ENCODE results near the gene CPNE4.

CPNE4 gene

DNA sequence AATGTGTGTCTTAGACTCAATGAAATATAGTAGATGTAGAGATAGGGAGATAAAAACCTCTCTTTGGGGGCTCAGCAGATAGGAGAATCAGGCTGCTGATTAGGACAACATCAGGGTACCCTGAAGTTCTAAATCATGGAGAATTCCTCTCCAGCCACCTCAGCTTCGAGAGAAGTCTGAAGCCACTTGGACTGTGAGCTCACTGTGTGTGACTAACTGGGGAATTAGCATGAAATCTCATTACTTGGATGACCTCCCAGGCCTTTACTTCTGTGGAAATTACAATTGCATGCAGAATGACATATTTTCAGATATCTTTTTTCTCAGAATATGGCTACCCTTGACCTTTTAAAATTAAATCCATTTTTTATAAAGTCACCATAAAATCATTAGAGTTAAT is 404.0 kb downstream of the CPNE4 start:
- TF ChIP-seq ZFX (IDR thresholded peaks at IDR 0.05): no peak
- TF ChIP-seq, protein P1, sequence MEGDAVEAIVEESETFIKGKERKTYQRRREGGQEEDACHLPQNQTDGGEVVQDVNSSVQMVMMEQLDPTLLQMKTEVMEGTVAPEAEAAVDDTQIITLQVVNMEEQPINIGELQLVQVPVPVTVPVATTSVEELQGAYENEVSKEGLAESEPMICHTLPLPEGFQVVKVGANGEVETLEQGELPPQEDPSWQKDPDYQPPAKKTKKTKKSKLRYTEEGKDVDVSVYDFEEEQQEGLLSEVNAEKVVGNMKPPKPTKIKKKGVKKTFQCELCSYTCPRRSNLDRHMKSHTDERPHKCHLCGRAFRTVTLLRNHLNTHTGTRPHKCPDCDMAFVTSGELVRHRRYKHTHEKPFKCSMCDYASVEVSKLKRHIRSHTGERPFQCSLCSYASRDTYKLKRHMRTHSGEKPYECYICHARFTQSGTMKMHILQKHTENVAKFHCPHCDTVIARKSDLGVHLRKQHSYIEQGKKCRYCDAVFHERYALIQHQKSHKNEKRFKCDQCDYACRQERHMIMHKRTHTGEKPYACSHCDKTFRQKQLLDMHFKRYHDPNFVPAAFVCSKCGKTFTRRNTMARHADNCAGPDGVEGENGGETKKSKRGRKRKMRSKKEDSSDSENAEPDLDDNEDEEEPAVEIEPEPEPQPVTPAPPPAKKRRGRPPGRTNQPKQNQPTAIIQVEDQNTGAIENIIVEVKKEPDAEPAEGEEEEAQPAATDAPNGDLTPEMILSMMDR (conservative IDR thresholded peaks at IDR 0.05): no peak
- no peak overlapping the region for H3K27ac ChIP-seq

DNA sequence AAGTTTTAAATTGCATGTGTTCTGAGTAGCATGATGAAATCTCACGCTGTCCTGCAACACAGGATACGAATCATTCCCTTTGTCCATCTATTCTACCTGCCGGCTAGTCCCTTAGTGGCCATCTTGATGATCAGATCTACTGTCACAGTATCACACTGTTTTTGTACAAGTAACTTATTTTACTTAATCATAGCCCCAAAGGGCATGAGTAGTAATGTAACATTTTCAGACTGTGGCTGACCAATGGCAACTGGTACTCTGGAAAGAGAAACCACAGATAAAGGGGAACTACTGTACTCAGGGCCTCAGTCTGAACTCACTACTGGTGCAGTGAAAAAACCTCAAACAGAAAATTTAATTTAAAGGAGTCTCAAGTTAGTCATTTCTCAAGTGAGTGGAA is 404.7 kb downstream of the CPNE4 start:
- no peak overlapping the region for H3K27ac ChIP-seq
- TF ChIP-seq, protein P1 (conservative IDR thresholded peaks at IDR 0.05): no peak
- TF ChIP-seq ZFX (IDR thresholded peaks at IDR 0.05): no peak

DNA sequence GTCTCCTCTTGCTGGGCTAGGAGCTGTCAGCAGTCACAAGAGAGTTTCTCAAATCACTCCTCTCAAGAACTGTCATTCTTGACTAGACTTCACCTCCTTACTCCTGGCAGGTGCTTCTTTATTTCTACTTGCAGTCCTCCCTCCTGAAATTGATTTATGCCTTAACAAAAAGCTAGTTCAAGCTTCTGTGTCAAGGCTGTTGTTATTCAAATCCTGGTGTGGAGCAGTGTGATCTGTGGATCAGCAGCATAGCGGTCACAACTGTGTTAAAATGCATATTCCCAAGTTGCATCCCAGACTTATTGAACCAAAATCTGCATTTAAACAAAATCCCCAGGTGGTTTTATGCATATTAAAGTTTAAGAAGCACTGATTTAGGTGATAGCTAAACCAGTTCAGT is 411.4 kb downstream of the CPNE4 start:
- no peak overlapping the region for H3K27ac ChIP-seq
- no peak for TF ChIP-seq ZFX (IDR thresholded peaks at IDR 0.05)
- TF ChIP-seq, protein P1 (conservative IDR thresholded peaks at IDR 0.05): no peak

DNA sequence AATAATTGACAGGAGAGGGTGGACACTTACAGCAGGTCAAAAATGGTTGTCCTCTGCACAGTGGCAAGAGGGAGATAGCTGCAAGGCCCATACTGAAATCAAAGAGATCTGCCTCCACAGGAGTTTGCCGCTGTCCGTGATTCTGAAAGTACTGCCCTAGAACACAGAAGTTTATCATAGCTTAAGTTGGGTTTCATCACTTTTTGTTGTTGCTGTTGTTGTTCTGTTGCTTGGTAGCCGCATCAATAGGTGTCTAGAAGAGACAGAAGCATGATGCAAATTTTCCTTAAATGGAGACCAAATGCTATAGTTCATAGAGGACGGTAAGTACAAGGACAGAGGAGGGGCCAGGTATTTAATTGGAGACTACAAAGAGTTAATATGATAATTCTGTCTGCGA is 412.1 kb downstream of the CPNE4 start:
- TF ChIP-seq ZFX (IDR thresholded peaks at IDR 0.05): no peak
- TF ChIP-seq, protein P1 (conservative IDR thresholded peaks at IDR 0.05): no peak
- no peak overlapping the region for H3K27ac ChIP-seq

DNA sequence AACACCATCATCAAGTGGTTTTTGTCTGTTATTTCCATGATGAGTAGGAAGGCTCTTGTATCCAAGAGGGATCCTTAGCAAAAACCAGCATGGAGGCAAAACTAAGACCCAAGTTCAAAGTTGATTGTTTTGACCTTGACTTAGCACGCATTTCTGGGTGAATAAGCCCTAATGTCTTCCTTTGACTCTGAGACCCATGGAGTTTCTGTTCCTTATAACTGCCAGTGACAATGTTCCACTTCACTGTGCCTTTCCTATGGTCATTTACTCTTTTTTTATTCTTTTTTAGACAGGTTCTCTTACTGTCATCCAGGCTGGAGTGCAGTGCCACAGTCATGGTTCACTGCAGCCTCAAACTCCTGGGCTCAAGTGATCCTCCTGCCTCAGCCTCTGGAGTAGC is 413.8 kb downstream of the CPNE4 start:
- TF ChIP-seq ZFX (IDR thresholded peaks at IDR 0.05): no peak
- TF ChIP-seq, protein P1 (conservative IDR thresholded peaks at IDR 0.05): no peak

DNA sequence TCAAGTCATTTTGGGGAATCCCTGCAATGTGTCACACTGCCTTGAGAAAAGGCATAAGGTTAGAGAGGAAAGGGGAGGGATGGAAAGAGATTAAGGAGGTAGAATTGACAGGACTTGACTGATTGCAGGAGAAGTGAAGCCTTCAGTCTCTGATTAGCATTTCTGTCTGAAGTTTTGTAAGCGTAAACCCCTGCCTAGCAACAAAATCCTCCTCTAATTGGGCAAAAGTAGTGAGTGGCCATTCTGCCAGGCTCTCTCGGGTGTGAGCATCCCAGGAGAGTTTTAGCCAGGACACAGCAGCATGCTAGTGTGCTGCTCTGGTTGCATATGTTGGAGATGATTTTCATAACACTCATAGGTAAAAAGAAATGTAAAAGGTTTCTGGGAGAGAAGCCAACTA is 415.0 kb downstream of the CPNE4 start:
- H3K27ac ChIP-seq: no peak overlapping the region
- TF ChIP-seq, protein P1 (conservative IDR thresholded peaks at IDR 0.05): no peak
- TF ChIP-seq ZFX (IDR thresholded peaks at IDR 0.05): no peak

More for the DNA sequence above, 413.8 kb downstream of the CPNE4 start:
- H3K27ac ChIP-seq: no peak overlapping the region

DNA sequence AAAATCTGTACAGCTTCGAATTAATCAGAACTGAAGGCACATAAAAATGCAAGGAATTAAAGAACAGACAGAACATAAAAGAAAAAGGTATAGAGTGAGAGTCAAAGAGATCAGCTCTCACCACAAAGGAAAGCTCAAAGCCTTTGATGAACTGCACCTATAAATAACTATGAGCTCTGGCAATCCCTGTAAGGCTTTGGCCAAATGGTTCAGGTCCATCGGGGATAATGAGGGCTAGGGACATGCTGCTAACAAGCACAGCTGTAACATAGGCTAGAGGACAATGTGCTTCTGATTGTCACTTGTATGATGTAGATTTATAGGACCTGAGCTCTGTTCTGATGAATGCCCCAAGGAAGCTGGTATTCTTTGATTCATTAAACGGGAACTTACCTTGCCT is 418.1 kb downstream of the CPNE4 start:
- no peak for TF ChIP-seq ZFX (IDR thresholded peaks at IDR 0.05)
- TF ChIP-seq, protein P1 (conservative IDR thresholded peaks at IDR 0.05): no peak
- H3K27ac ChIP-seq: no peak overlapping the region
